ENCODE results near the gene PADI1.
"Not testable (repeated sequence)": the region's sequence is repeated elsewhere in the genome, so short reads cannot be mapped to it uniquely, and the experiment has no call there.

Gene PADI1

GRCh38 chr1:17218939-17219338 is 14.0 kb downstream of the PADI1 start:
- no peak for DNase-seq

- DNase-seq = no peak
Measured at GRCh38 chr1:17220287-17220686, 15.4 kb downstream of the PADI1 start.

- no peak for DNase-seq
Measured at GRCh38 chr1:17222557-17222956, 17.6 kb downstream of the PADI1 start.

GRCh38 chr1:17224434-17224833 is 19.5 kb downstream of the PADI1 start:
- no peak for DNase-seq

GRCh38 chr1:17225140-17225539 is 20.2 kb downstream of the PADI1 start:
- no peak for DNase-seq

GRCh38 chr1:17227358-17227915 is 22.5 kb downstream of the PADI1 start:
- no peak for DNase-seq

- DNase-seq = no peak
Measured at GRCh38 chr1:17228619-17229018, 23.7 kb downstream of the PADI1 start.

GRCh38 chr1:17229379-17229778 is 24.5 kb downstream of the PADI1 start:
- no peak for DNase-seq

GRCh38 chr1:17230106-17230505 is 25.2 kb downstream of the PADI1 start:
- DNase-seq = no peak

GRCh38 chr1:17230671-17231310 is 25.9 kb downstream of the PADI1 start:
- DNase-seq = no peak

GRCh38 chr1:17232759-17233661 is 28.1 kb downstream of the PADI1 start:
- DNase-seq = no peak

GRCh38 chr1:17233675-17234320 is 28.9 kb downstream of the PADI1 start:
- DNase-seq = no peak

GRCh38 chr1:17234405-17234804 is 29.5 kb downstream of the PADI1 start:
- no peak for DNase-seq

GRCh38 chr1:17235135-17235885 is 30.4 kb downstream of the PADI1 start:
- no peak for DNase-seq

- peak; percentile 94 for DNase-seq
Measured at GRCh38 chr1:17236779-17237560, 32.0 kb downstream of the PADI1 start.

GRCh38 chr1:17237561-17237903 is 32.6 kb downstream of the PADI1 start:
- no peak for DNase-seq

GRCh38 chr1:17239420-17239819 is 34.5 kb downstream of the PADI1 start:
- DNase-seq = no peak

GRCh38 chr1:17241011-17241779 is 36.3 kb downstream of the PADI1 start:
- DNase-seq = not testable (repeated sequence)

- DNase-seq = not testable (repeated sequence)
Measured at GRCh38 chr1:17241780-17242074, 36.8 kb downstream of the PADI1 start.

- no peak for DNase-seq
Measured at GRCh38 chr1:17243274-17243673, 38.3 kb downstream of the PADI1 start.
